Activated B cell treated with CpG ODN at 0.5 μM for 24 hours (primary cell): ENCODE results near the gene SCN4B. TPM values are rescaled to one million over a fixed set of nuclear protein-coding genes. Genes with fewer than 3 reads are reported as not detected.

Experiments
- ATAC-seq: fragments of 200-7000 bp; cut with Tn5 transposase; one replicate; pipeline ENCODE4 v1.10.0; 2021; ENCODE audit warnings: low read depth, mild to moderate bottlenecking, moderate library complexity
- CTCF ChIA-PET: fragments of 350-600 bp; sonication (Branson Sonifier 250); formaldehyde crosslinking; loops from one replicate; lab custom pipeline; 2021; ENCODE audit warnings: antibody characterized with exemption; lab: Charles Lee
- POLR2A ChIA-PET: fragments of 350-600 bp; sonication (Branson Sonifier 250); formaldehyde crosslinking; loops from one replicate; lab custom pipeline; 2021; ENCODE audit warnings: antibody characterized with exemption; lab: Charles Lee
- DNase-seq: peaks from one replicate; pipeline ENCODE4 v3.0.0; 2022
- H3K27ac Mint-ChIP-seq: one replicate; pipeline ENCODE4 v1.8.0; 2020; ENCODE audit warnings: mixed read lengths
- H3K27me3 Mint-ChIP-seq: one replicate; pipeline ENCODE4 v1.8.0; 2021; ENCODE audit warnings: mixed read lengths
- H3K36me3 Mint-ChIP-seq: one replicate; pipeline ENCODE4 v1.8.0; 2021; ENCODE audit warnings: low read depth, mixed read lengths
- H3K4me1 Mint-ChIP-seq: one replicate; pipeline ENCODE4 v1.8.0; 2021; ENCODE audit warnings: mixed read lengths
- H3K4me3 Mint-ChIP-seq: one replicate; pipeline ENCODE4 v1.8.0; 2020; ENCODE audit warnings: mild to moderate bottlenecking, mixed read lengths
- H3K9me3 Mint-ChIP-seq: one replicate; pipeline ENCODE4 v1.8.0; 2020; ENCODE audit warnings: mixed read lengths
- intact Hi-C: fragments of 100-400 bp; cut with micrococcal nuclease; formaldehyde crosslinking; loops from one replicate; pipeline ENCODE4 v1.15.1; 2024
- total RNA-seq: library from RNA; stranded (reverse); gene quantifications from 2 replicates; pipeline ENCODE4 v1.2.3, GENCODE V29; 2022
- TF ChIP-seq, protein P1 (sequence below): fragments of 200-600 bp; IDR thresholded peaks from one replicate; pipeline ENCODE4 v1.8.0; 2022; ENCODE audit warnings: antibody characterized with exemption, mild to moderate bottlenecking

SCN4B gene
- total RNA-seq, 1 donor from 2014 or later = not detected

DNA sequence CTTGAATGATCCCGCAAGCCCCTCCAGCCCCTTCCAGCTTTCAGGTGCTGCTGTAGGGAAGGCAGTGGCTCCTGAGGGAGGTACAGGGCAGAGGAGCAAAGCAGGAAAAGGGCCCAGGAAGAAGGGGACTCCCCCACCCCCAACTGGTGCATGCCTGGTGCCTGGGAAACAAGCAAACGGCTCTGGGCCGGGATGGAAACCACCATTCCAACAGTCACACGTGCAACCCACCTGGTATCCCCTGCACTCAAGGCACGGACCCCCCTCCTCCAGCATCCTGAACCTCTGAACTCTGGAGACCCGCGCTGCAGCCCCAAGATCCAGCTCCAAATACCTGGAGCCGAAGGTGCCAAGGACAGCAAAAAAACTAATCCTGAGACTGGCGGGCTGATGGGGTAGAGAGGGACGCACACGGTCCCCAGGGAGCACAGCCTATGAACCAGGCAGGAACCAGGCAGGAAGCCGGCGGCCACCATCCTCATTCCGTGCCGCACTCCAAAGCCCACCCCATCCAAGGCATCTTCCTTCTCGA is 537 bp downstream of the SCN4B start:
- TF ChIP-seq, protein P1, sequence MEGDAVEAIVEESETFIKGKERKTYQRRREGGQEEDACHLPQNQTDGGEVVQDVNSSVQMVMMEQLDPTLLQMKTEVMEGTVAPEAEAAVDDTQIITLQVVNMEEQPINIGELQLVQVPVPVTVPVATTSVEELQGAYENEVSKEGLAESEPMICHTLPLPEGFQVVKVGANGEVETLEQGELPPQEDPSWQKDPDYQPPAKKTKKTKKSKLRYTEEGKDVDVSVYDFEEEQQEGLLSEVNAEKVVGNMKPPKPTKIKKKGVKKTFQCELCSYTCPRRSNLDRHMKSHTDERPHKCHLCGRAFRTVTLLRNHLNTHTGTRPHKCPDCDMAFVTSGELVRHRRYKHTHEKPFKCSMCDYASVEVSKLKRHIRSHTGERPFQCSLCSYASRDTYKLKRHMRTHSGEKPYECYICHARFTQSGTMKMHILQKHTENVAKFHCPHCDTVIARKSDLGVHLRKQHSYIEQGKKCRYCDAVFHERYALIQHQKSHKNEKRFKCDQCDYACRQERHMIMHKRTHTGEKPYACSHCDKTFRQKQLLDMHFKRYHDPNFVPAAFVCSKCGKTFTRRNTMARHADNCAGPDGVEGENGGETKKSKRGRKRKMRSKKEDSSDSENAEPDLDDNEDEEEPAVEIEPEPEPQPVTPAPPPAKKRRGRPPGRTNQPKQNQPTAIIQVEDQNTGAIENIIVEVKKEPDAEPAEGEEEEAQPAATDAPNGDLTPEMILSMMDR = no peak
- Mint-ChIP-seq H3K4me3 (no peak overlapping the region), H3K9me3 (no peaks in the 10 kb centered on the region), H3K4me1 (peaks cover 6% of the 10 kb centered on the region), H3K27me3 (peaks cover 68% of the 10 kb centered on the region), H3K36me3 (no peaks in the 10 kb centered on the region), H3K27ac (no peak overlapping the region)
- DNase-seq (no peak), ATAC-seq (no peak)
- intact Hi-C loops = no loop called here
- ChIA-PET POLR2A (no interaction called here), CTCF (no interaction called here)

DNA sequence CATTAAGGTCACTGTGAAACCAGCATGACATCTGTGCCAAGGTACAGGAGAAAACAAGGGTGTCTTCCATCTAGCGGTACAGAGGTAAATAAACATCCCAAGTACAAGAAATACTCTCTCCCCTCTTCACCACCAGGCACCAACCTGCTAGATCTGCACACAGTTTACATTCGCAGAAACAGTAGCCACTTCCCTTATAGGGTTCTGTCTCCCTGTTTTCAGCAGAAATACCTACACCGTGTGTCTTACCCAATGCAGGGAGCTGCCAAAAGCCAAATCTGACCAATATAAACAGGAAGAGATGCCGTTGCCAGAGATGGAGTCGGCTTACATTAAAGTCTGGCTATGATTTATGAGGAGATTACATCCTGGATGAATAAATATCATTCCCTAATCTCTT is 1.2 kb downstream of the SCN4B start:
- no peak for DNase-seq
- no peak for ATAC-seq
- H3K36me3 Mint-ChIP-seq = no peaks in the 10 kb centered on the region
- intact Hi-C loops = no loop called here
- H3K27me3 Mint-ChIP-seq = peaks cover 65% of the 10 kb centered on the region
- TF ChIP-seq, protein P1 = no peak
- no peak overlapping the region for H3K4me3 Mint-ChIP-seq
- H3K27ac Mint-ChIP-seq = no peak overlapping the region
- no peaks in the 10 kb centered on the region for H3K9me3 Mint-ChIP-seq
- H3K4me1 Mint-ChIP-seq = peaks cover 7% of the 10 kb centered on the region
- CTCF ChIA-PET = no interaction called here
- POLR2A ChIA-PET = no interaction called here

DNA sequence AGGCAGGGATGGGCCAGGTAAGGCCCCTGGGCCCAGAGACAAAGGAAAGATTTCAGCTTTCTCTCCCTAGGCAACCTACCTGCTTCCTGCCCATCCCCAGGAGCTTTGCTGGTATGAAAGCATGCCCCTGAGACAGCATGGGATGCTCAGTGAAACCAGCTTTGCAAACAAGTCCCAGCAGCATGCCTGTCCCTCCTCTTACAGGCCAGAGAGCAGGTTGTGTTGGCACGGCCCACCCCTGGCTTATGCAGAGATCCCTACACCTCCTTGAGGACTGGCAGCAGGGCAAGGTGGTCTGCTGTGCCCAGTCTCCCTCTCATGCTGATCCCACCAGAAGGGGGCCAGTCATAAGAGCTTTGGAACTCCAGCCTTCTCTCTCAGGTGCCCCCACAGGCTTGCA is 3.1 kb downstream of the SCN4B start:
- no peaks in the 10 kb centered on the region for H3K36me3 Mint-ChIP-seq
- ChIA-PET POLR2A (no interaction called here), CTCF (no interaction called here)
- H3K9me3 Mint-ChIP-seq = no peaks in the 10 kb centered on the region
- TF ChIP-seq, protein P1 = no peak
- H3K4me3 Mint-ChIP-seq = no peak overlapping the region
- DNase-seq (no peak), ATAC-seq (no peak)
- H3K27me3 Mint-ChIP-seq = peaks cover 59% of the 10 kb centered on the region
- no peak overlapping the region for H3K27ac Mint-ChIP-seq
- intact Hi-C loops = loop anchor here (5.0 kb wide), 1 partner anchor 418 kb away; the partner anchor contains the start of gene IFT46
- peaks cover 11% of the 10 kb centered on the region for H3K4me1 Mint-ChIP-seq

DNA sequence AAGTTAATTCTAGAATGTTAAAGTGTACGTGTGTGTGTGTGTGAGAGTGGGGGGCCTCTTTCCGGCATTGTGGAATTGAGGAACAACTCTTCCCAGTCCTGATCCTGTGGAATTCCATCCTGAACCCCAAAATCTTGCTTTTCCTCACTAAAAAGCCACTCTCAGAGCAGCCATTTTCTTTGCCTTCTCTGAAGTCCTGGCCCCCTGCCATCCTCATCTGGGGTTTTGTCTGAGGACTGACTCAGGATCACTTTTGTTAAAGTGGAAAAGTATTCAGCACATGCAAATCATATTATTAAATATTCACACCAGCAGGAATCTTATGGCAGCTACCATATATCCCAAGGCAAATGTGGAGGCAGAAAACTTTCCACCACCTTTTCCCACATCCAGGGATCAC is 3.8 kb downstream of the SCN4B start:
- no peak overlapping the region for H3K27ac Mint-ChIP-seq
- TF ChIP-seq, protein P1 = no peak
- intact Hi-C loops = loop anchor here (5.0 kb wide), 1 partner anchor 418 kb away; the partner anchor contains the start of gene IFT46
- DNase-seq = no peak
- peaks cover 10% of the 10 kb centered on the region for H3K4me1 Mint-ChIP-seq
- ATAC-seq = no peak
- POLR2A ChIA-PET = no interaction called here
- no peak overlapping the region for H3K4me3 Mint-ChIP-seq
- no peaks in the 10 kb centered on the region for H3K36me3 Mint-ChIP-seq
- no peaks in the 10 kb centered on the region for H3K9me3 Mint-ChIP-seq
- H3K27me3 Mint-ChIP-seq = peaks cover 60% of the 10 kb centered on the region
- CTCF ChIA-PET = interaction anchor here (1.2 kb wide), 1 partner anchor 22 kb away, joined by 4 read pairs; no protein-coding TSS in a partner anchor

DNA sequence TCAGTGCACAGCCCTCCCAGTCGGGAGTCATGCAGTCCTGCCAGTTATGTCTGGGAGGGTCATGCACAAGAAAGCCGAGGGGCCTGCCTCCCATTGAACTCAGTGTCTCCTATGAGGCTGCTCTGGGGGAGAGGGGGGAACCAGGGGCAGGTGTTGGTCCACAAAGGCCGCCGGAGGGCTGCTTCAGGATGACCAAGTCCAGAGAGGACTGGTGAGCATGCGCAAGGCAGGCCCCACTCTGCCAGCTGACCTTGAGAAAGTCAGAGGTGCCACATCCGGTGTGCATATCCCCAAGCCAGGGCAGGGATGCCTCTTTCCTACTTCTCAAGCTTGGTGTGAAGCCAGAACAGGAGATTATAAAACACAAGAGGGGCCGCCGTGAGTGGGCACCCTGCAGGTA is 4.4 kb downstream of the SCN4B start:
- intact Hi-C loops = loop anchor here (5.0 kb wide), 1 partner anchor 419 kb away; the partner anchor contains the start of gene IFT46
- Mint-ChIP-seq H3K4me1 (peaks cover 5% of the 10 kb centered on the region), H3K27ac (no peak overlapping the region), H3K27me3 (peaks cover 58% of the 10 kb centered on the region), H3K4me3 (no peak overlapping the region), H3K9me3 (no peaks in the 10 kb centered on the region), H3K36me3 (no peaks in the 10 kb centered on the region)
- TF ChIP-seq, protein P1 = no peak
- ATAC-seq (no peak), DNase-seq (no peak)
- ChIA-PET POLR2A (no interaction called here), CTCF (interaction anchor here (1.0 to 1.2 kb wide), 2 partner anchors 23 to 24 kb away, joined by 3 to 4 read pairs; no protein-coding TSS in a partner anchor)
